ENCODE measurements around the gene GAN. TPM values are rescaled to one million over a fixed set of nuclear protein-coding genes. Genes with fewer than 3 reads are reported as not detected.
A peak's percentile ranks its signal among the peaks of the same experiment; 100 is the strongest.

GAN gene
- total RNA-seq, 1 experiment from 2014 or later, result 22.5 TPM

DNA sequence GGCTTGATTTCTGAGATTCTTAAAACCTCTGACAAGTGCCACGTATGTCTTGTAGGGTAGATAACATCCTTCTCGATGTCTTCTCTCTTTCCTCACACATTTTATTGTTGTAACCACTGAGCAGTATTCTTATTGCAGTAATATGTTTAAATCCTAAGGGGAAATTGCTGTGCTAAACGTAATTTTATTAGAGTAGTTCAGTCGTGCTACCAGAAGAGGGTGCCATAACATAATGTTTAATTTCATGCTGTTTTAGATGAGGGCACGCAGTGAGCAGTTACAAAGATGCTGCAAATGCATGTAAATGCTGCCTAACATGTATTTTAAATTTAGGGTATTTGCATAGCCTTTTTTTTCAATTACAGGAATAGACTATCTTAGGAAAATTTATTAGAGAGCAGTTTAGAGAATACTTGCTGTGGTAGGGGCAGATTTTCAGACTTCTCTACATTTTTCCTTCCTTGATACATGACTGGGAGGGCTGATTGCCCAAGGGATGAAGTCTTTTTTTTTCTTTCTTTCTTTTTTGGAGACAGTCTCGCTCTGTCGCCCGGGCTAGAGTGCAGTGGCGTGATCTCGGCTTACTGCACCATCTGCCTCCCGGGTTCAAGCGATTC, 51.7 kb downstream of the GAN start:
- ChIA-PET POLR2A (interaction anchor here (0.9 kb wide), 1 partner anchor 363 kb away, joined by 3 read pairs; no protein-coding TSS in a partner anchor), CTCF (interaction anchor here (0.7 to 3.0 kb wide), 11 partner anchors 9 to 371 kb away, joined by 3 to 15 read pairs (median 4); no protein-coding TSS in a partner anchor), RAD21 (ENCODE audit: low non-redundant PET in 1 of 2, low total read pairs in 2 of 2, uncharacterized antibody in 2 of 2, unreplicated experiment in 2 of 2) (no interaction called here)
- intact Hi-C loops (cut with micrococcal nuclease), result loop anchor here (1.0 to 5.0 kb wide), 6 partner anchors 256 to 521 kb away; no protein-coding TSS in a partner anchor
- H3K27me3 ChIP-seq (ENCODE audit: insufficient read depth, low read length), result no peaks in the 10 kb centered on the region
- peak; percentile 46 for DNase-seq (ENCODE audit: low read depth, low spot score)
- H3K9me2 ChIP-seq (ENCODE audit: insufficient read depth), result no peaks in the 10 kb centered on the region
- H3K9ac ChIP-seq (ENCODE audit: low read length), result no peak overlapping the region
- peak; percentile 95 for TF ChIP-seq RAD21 (IDR thresholded peaks at IDR 0.05; ENCODE audit: low read depth)
- TF ChIP-seq CBX3 (IDR thresholded peaks at IDR 0.05; ENCODE audit: low read depth), result 0 out of 2 replicates have a peak, but pooled peaks have one; percentile 24
- no peak for TF ChIP-seq JUND (IDR thresholded peaks at IDR 0.05)
- no peak for TF ChIP-seq CEBPB (IDR thresholded peaks at IDR 0.05; ENCODE audit: low read depth)
- TF ChIP-seq, protein P1, sequence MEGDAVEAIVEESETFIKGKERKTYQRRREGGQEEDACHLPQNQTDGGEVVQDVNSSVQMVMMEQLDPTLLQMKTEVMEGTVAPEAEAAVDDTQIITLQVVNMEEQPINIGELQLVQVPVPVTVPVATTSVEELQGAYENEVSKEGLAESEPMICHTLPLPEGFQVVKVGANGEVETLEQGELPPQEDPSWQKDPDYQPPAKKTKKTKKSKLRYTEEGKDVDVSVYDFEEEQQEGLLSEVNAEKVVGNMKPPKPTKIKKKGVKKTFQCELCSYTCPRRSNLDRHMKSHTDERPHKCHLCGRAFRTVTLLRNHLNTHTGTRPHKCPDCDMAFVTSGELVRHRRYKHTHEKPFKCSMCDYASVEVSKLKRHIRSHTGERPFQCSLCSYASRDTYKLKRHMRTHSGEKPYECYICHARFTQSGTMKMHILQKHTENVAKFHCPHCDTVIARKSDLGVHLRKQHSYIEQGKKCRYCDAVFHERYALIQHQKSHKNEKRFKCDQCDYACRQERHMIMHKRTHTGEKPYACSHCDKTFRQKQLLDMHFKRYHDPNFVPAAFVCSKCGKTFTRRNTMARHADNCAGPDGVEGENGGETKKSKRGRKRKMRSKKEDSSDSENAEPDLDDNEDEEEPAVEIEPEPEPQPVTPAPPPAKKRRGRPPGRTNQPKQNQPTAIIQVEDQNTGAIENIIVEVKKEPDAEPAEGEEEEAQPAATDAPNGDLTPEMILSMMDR (IDR thresholded peaks at IDR 0.05 in 2 of 3, conservative IDR thresholded peaks at IDR 0.05 in 1 of 3; ENCODE audit: borderline replicate concordance in 1 of 3, insufficient read depth in 1 of 3, low read depth in 2 of 3, low read length in 2 of 3), result peak; percentile 57 to 96 (median 89); a peak in 5 of 6 replicates
- no peak for TF ChIP-seq SIN3A (IDR thresholded peaks at IDR 0.05; ENCODE audit: low read depth)
- no peak overlapping the region for H2AFZ ChIP-seq (ENCODE audit: low read depth, low read length, poor library complexity, severe bottlenecking)
- no peaks in the 10 kb centered on the region for H3K79me2 ChIP-seq (ENCODE audit: insufficient read depth, low read length)
- no peaks in the 10 kb centered on the region for H4K20me1 ChIP-seq (ENCODE audit: insufficient read depth)
- no peaks in the 10 kb centered on the region for H3K9me3 ChIP-seq (ENCODE audit: control insufficient read depth in 1 of 2, insufficient read depth in 1 of 2, low read depth in 1 of 2, low read length in 2 of 2)
- no peak overlapping the region for H3K4me3 ChIP-seq (replicated peaks in 1 of 2; ENCODE audit: low read depth in 1 of 2, low read length in 2 of 2)
- no peak overlapping the region for H3K4me2 ChIP-seq (ENCODE audit: low read length)
- no peak overlapping the region for H3K27ac ChIP-seq (ENCODE audit: low read depth, low read length)
- ATAC-seq, result peak; percentile 89
- no TSS peak for BruUV-seq (replicated peaks)
- H3K36me3 ChIP-seq (ENCODE audit: control insufficient read depth in 1 of 2, insufficient read depth in 2 of 2, low read length in 2 of 2), result peaks cover 23 to 31% of the 10 kb centered on the region in 2 experiments; a peak in 3 of 4 replicates
- H3K4me1 ChIP-seq (ENCODE audit: control insufficient read depth in 1 of 2, insufficient read depth in 2 of 2, low read length in 2 of 2), result no peaks in the 10 kb centered on the region

DNA sequence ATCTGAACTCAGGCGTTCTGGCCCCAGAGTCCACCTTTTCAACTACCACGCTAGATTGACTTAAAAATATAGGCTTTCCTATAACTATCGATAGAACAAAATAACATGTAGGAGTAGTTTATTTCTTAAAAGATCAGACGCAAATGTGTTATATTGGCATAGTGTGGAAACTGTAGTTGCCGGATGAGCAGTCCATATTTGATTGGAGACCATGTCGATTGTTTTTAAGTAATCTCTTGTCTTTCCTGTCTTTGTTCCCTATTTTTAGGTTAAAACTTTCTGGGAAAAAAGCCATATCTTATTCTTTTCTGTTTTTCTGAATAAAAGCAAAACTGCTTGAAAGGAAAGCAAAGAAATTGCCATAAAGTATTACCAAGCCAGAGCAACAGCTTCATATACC, 53.1 kb downstream of the GAN start:
- POLR2A ChIA-PET, result no interaction called here
- Histone ChIP-seq H3K27me3 (ENCODE audit: insufficient read depth, low read length) (no peaks in the 10 kb centered on the region), H3K36me3 (ENCODE audit: control insufficient read depth in 1 of 2, insufficient read depth in 2 of 2, low read length in 2 of 2) (peaks cover 20 to 34% of the 10 kb centered on the region in 2 experiments; a peak in 3 of 4 replicates), H3K4me3 (replicated peaks in 1 of 2; ENCODE audit: low read depth in 1 of 2, low read length in 2 of 2) (no peak overlapping the region), H2AFZ (ENCODE audit: low read depth, low read length, poor library complexity, severe bottlenecking) (no peak overlapping the region), H3K9me3 (ENCODE audit: control insufficient read depth in 1 of 2, insufficient read depth in 1 of 2, low read depth in 1 of 2, low read length in 2 of 2) (no peaks in the 10 kb centered on the region), H4K20me1 (ENCODE audit: insufficient read depth) (no peaks in the 10 kb centered on the region), H3K9ac (ENCODE audit: low read length) (no peak overlapping the region), H3K9me2 (ENCODE audit: insufficient read depth) (no peaks in the 10 kb centered on the region), H3K79me2 (ENCODE audit: insufficient read depth, low read length) (no peaks in the 10 kb centered on the region), H3K4me1 (ENCODE audit: control insufficient read depth in 1 of 2, insufficient read depth in 2 of 2, low read length in 2 of 2) (no peaks in the 10 kb centered on the region), H3K27ac (ENCODE audit: low read depth, low read length) (no peak overlapping the region), H3K4me2 (ENCODE audit: low read length) (no peak overlapping the region)
- CTCF ChIA-PET, result interaction anchor here (0.7 to 1.3 kb wide), 3 partner anchors 10 to 368 kb away, joined by 3 to 4 read pairs (median 3); no protein-coding TSS in a partner anchor
- ATAC-seq (no peak), DNase-seq (ENCODE audit: low read depth, low spot score) (no peak)
- intact Hi-C loops (cut with micrococcal nuclease), result loop anchor here (5.0 kb wide), 3 partner anchors 254 to 519 kb away; no protein-coding TSS in a partner anchor
- no TSS peak for BruUV-seq (replicated peaks)
- RAD21 ChIA-PET (ENCODE audit: low non-redundant PET in 1 of 2, low total read pairs in 2 of 2, uncharacterized antibody in 2 of 2, unreplicated experiment in 2 of 2), result no interaction called here
- no peak for TF ChIP-seq SIN3A (IDR thresholded peaks at IDR 0.05; ENCODE audit: low read depth)
- no peak for TF ChIP-seq CBX3 (IDR thresholded peaks at IDR 0.05; ENCODE audit: low read depth)
- TF ChIP-seq, protein P2, sequence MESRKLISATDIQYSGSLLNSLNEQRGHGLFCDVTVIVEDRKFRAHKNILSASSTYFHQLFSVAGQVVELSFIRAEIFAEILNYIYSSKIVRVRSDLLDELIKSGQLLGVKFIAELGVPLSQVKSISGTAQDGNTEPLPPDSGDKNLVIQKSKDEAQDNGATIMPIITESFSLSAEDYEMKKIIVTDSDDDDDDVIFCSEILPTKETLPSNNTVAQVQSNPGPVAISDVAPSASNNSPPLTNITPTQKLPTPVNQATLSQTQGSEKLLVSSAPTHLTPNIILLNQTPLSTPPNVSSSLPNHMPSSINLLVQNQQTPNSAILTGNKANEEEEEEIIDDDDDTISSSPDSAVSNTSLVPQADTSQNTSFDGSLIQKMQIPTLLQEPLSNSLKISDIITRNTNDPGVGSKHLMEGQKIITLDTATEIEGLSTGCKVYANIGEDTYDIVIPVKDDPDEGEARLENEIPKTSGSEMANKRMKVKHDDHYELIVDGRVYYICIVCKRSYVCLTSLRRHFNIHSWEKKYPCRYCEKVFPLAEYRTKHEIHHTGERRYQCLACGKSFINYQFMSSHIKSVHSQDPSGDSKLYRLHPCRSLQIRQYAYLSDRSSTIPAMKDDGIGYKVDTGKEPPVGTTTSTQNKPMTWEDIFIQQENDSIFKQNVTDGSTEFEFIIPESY (IDR thresholded peaks at IDR 0.05; ENCODE audit: extremely low read depth, insufficient replicate concordance, low read length), result no peak
- TF ChIP-seq ELF1 (IDR thresholded peaks at IDR 0.05; ENCODE audit: borderline replicate concordance, low read depth), result no peak
- TF ChIP-seq, protein P1 (IDR thresholded peaks at IDR 0.05 in 2 of 3, conservative IDR thresholded peaks at IDR 0.05 in 1 of 3; ENCODE audit: borderline replicate concordance in 1 of 3, insufficient read depth in 1 of 3, low read depth in 2 of 3, low read length in 2 of 3), result no peak
- no peak for TF ChIP-seq EZH2phosphoT487 (IDR thresholded peaks at IDR 0.05; ENCODE audit: borderline replicate concordance)
- no peak for TF ChIP-seq RAD21 (IDR thresholded peaks at IDR 0.05; ENCODE audit: low read depth)
- TF ChIP-seq FOSL1 (IDR thresholded peaks at IDR 0.05; ENCODE audit: low read depth), result no peak
- no peak for TF ChIP-seq CEBPB (IDR thresholded peaks at IDR 0.05; ENCODE audit: low read depth)
- TF ChIP-seq, protein P3, sequence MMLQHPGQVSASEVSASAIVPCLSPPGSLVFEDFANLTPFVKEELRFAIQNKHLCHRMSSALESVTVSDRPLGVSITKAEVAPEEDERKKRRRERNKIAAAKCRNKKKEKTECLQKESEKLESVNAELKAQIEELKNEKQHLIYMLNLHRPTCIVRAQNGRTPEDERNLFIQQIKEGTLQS (IDR thresholded peaks at IDR 0.05), result no peak

Measured in HCT116 (cell line).